ENCODE data around the gene CCR5.

The CCR5 gene

DNA sequence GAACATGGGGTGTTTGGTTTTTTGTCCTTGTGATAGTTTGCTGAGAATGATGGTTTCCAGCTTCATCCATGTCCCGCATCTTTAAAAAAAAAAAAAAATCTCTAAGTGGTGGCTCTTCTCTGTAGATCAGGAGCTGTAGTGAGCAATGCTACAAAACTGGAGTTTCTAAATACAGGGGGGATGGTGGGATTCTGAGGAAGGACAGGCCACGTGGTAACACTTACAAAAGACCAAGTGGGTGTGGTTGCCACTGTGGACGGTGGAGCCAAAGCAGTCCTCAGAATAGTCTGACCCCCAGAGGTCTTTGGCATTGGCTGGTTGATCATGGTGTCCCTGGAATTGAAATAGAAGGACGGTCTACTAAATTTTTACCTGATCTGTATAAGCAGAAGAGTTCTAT is 44.0 kb downstream of the CCR5 start:
- Histone ChIP-seq H3K4me3 (ENCODE audit: low read length) (no peak overlapping the region), H2AFZ (ENCODE audit: low read length) (no peak overlapping the region), H4K20me1 (ENCODE audit: insufficient read depth, low read length) (no peaks in the 10 kb centered on the region), H3K36me3 (replicated peaks; ENCODE audit: insufficient read depth, low read length) (no peaks in the 10 kb centered on the region), H3K9ac (ENCODE audit: low read length) (no peak overlapping the region), H3K9me2 (replicated peaks; ENCODE audit: insufficient read depth, low read length) (no peaks in the 10 kb centered on the region), H3K27ac (ENCODE audit: low read length) (peak overlapping the region; percentile 97; the same call in 1 of the 2 replicates), H3K4me1 (ENCODE audit: low read length) (peaks cover 46% of the 10 kb centered on the region), H3F3A (ENCODE audit: insufficient read depth, low read length) (peaks cover 27% of the 10 kb centered on the region), H3K27me3 (replicated peaks; ENCODE audit: insufficient read depth, low read length) (no peaks in the 10 kb centered on the region), H3K79me2 (ENCODE audit: low read length) (no peaks in the 10 kb centered on the region), H3K4me2 (ENCODE audit: low read depth, low read length) (0 out of 2 replicates have a peak overlapping the region, but pooled peaks have one; percentile 72), H3K9me3 (replicated peaks; ENCODE audit: insufficient read depth, low read length) (no peaks in the 10 kb centered on the region)
- no peak for DNase-seq
- TF ChIP-seq EZH2 (optimal IDR thresholded peaks at IDR 0.05; ENCODE audit: low read depth, low read length) (no peak), EZH2phosphoT487 (IDR thresholded peaks at IDR 0.05; ENCODE audit: low read length) (no peak)
- TF ChIP-seq, protein P1, sequence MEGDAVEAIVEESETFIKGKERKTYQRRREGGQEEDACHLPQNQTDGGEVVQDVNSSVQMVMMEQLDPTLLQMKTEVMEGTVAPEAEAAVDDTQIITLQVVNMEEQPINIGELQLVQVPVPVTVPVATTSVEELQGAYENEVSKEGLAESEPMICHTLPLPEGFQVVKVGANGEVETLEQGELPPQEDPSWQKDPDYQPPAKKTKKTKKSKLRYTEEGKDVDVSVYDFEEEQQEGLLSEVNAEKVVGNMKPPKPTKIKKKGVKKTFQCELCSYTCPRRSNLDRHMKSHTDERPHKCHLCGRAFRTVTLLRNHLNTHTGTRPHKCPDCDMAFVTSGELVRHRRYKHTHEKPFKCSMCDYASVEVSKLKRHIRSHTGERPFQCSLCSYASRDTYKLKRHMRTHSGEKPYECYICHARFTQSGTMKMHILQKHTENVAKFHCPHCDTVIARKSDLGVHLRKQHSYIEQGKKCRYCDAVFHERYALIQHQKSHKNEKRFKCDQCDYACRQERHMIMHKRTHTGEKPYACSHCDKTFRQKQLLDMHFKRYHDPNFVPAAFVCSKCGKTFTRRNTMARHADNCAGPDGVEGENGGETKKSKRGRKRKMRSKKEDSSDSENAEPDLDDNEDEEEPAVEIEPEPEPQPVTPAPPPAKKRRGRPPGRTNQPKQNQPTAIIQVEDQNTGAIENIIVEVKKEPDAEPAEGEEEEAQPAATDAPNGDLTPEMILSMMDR (IDR thresholded peaks at IDR 0.05; ENCODE audit: low read length) = no peak

DNA sequence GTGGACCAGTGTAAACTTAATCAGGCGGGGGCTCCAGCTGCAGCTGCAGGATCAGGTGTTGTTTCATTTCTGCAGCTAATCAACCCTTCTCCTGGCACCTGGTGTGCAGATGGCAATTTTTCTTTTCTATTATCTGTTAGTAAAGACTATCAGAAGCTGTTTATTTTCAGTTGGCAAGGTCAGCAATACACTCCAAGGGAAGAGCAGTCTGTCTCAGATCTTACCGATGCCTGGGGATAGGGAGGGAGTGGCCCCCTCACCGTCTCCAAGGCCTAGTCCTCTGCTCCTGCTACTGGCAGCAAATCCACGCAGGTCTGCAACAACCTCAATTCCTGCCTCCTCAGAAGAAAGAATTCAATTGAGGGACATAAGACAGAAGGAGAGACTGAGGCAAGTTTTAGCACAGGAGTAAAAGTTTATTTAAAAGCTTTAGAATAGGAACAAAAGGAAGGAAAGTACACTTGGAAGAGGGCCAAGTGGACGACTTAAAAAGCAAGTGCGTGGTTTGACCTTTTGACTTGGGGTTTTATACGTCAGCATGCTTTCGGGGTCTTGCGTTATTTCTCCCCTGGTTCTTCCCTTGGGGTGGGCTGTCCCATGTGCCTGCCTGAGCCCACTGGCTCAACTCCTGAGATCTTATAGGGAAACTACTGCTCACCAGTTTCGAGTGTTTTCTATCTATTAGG is 45.5 kb downstream of the CCR5 start:
- Histone ChIP-seq H3K79me2 (ENCODE audit: low read length) (no peaks in the 10 kb centered on the region), H3K27me3 (replicated peaks; ENCODE audit: insufficient read depth, low read length) (no peaks in the 10 kb centered on the region), H3F3A (ENCODE audit: insufficient read depth, low read length) (peaks cover 27% of the 10 kb centered on the region), H3K36me3 (replicated peaks; ENCODE audit: insufficient read depth, low read length) (no peaks in the 10 kb centered on the region), H3K9ac (ENCODE audit: low read length) (peak overlapping the region; percentile 72), H2AFZ (ENCODE audit: low read length) (peak overlapping the region; percentile 33), H4K20me1 (ENCODE audit: insufficient read depth, low read length) (no peaks in the 10 kb centered on the region), H3K4me2 (ENCODE audit: low read depth, low read length) (peak overlapping the region; percentile 72), H3K27ac (ENCODE audit: low read length) (peak overlapping the region; percentile 97), H3K4me1 (ENCODE audit: low read length) (peaks cover 44% of the 10 kb centered on the region), H3K4me3 (ENCODE audit: low read length) (peak overlapping the region; percentile 38), H3K9me2 (replicated peaks; ENCODE audit: insufficient read depth, low read length) (no peaks in the 10 kb centered on the region), H3K9me3 (replicated peaks; ENCODE audit: insufficient read depth, low read length) (no peaks in the 10 kb centered on the region)
- TF ChIP-seq, protein P1 (IDR thresholded peaks at IDR 0.05; ENCODE audit: low read length) = no peak
- peak; percentile 94 for DNase-seq

DNA sequence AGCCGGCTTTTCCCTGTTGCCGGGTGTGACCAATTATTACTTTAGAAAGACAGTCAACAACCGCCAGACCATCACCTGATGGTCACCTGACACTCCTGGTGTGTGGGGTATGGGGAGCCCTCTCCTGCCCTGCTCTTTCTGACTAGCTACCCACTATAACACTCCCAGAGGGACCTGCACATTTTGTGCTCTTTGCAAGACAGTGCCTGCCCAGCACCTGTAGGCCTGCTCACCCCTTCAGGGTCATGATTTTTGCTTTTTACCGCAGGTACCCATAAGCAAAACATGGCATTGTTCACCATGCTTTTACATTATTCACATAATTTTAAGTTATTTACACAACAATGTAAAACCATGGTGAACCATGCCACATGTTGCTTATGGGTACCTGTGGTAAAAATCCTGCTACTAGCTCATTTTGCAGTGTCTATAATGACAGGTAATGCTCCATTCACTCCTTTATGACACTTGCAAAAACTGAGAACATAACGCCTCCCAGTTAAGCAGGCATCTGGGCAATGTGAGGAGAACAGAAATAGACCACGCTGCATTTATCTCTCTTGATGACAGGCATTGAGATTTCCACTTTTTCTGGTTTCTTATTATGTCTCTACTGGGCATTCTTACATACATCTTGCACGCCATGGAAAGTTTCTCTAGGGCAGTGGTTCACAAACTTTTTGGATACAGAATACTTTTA is 46.2 kb downstream of the CCR5 start:
- Histone ChIP-seq H2AFZ (ENCODE audit: low read length) (peak overlapping the region; percentile 33; the same call in 1 of the 2 replicates), H3K9me2 (replicated peaks; ENCODE audit: insufficient read depth, low read length) (no peaks in the 10 kb centered on the region), H3K4me2 (ENCODE audit: low read depth, low read length) (peak overlapping the region; percentile 72), H3K4me1 (ENCODE audit: low read length) (peaks cover 44% of the 10 kb centered on the region), H4K20me1 (ENCODE audit: insufficient read depth, low read length) (no peaks in the 10 kb centered on the region), H3K9me3 (replicated peaks; ENCODE audit: insufficient read depth, low read length) (no peaks in the 10 kb centered on the region), H3K4me3 (ENCODE audit: low read length) (peak overlapping the region; percentile 38; the same call in 1 of the 2 replicates), H3K27ac (ENCODE audit: low read length) (peak overlapping the region; percentile 97), H3K27me3 (replicated peaks; ENCODE audit: insufficient read depth, low read length) (no peaks in the 10 kb centered on the region), H3F3A (ENCODE audit: insufficient read depth, low read length) (peaks cover 27% of the 10 kb centered on the region), H3K79me2 (ENCODE audit: low read length) (no peaks in the 10 kb centered on the region), H3K36me3 (replicated peaks; ENCODE audit: insufficient read depth, low read length) (no peaks in the 10 kb centered on the region), H3K9ac (ENCODE audit: low read length) (peak overlapping the region; percentile 72)
- DNase-seq = peak; percentile 56
- TF ChIP-seq EZH2phosphoT487 (IDR thresholded peaks at IDR 0.05; ENCODE audit: low read length) (no peak), EZH2 (optimal IDR thresholded peaks at IDR 0.05; ENCODE audit: low read depth, low read length) (no peak)
- TF ChIP-seq, protein P1 (IDR thresholded peaks at IDR 0.05; ENCODE audit: low read length) = no peak

Measured in MM.1S (cell line).